ENCODE measurements around the gene KMT2A.
A peak's percentile ranks its signal among the peaks of the same experiment; 100 is the strongest.

KMT2A gene

DNA sequence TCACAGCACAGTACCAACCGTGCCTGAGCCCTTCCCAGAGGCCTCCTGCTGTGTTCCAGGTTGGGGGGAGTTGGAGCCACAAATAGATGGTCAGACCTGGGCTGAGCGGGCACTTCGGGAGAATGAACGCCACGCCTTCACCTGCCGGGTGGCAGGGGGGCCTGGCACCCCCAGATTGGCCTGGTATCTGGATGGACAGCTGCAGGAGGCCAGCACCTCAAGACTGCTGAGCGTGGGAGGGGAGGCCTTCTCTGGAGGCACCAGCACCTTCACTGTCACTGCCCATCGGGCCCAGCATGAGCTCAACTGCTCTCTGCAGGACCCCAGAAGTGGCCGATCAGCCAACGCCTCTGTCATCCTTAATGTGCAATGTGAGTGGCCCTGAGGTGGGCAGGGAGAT lies 95.8 kb downstream of the KMT2A start:
- Histone ChIP-seq H3K4me1 (ENCODE audit: low read length) (peaks cover 12% of the 10 kb centered on the region), H3K4me3 (ENCODE audit: low read length) (peak overlapping the region; percentile 87; the same call in 1 of the 2 replicates)

DNA sequence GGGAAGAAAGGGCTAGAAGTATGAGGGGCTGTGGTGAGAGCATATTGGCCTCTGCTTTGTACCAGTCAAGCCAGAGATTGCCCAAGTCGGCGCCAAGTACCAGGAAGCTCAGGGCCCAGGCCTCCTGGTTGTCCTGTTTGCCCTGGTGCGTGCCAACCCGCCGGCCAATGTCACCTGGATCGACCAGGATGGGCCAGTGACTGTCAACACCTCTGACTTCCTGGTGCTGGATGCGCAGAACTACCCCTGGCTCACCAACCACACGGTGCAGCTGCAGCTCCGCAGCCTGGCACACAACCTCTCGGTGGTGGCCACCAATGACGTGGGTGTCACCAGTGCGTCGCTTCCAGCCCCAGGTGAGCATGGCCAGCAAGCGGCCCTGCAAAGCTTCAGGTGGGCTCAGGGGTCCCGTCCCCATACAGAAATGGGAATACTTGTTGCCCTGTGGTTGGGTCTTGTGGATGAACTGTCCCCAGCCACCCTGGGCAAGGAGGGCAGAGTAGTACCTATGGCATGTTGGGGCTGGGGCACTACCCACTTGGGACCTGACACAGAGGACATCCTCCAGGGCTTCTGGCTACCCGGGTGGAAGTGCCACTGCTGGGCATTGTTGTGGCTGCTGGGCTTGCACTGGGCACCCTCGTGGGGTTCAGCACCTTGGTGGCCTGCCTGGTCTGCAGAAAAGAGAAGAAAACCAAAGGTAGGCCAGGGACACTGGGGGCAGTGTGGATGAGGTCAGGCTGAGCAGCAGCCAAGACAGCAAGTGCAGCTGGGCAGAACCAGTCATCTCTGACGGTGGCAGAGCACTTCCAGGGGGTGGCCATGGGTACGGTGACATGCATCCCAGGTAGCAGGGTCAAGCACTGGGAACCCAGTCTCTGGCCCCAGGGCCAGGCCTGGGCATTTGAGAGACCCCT lies 96.8 kb downstream of the KMT2A start:
- Histone ChIP-seq H2AFZ (ENCODE audit: low read depth, low read length) (no peak overlapping the region), H3K27ac (ENCODE audit: low read length) (no peak overlapping the region), H3K27me3 (ENCODE audit: low read depth, low read length) (no peaks in the 10 kb centered on the region), H3K4me3 (ENCODE audit: low read length) (no peak overlapping the region), H3K9me3 (ENCODE audit: insufficient read depth, low read length) (no peaks in the 10 kb centered on the region), H3K79me2 (ENCODE audit: low read length) (no peaks in the 10 kb centered on the region), H3K36me3 (replicated peaks; ENCODE audit: low read depth, low read length) (no peaks in the 10 kb centered on the region), H3K9ac (ENCODE audit: low read length) (no peak overlapping the region), H3K4me1 (ENCODE audit: low read length) (peaks cover 16% of the 10 kb centered on the region), H3K4me2 (ENCODE audit: low read length) (no peak overlapping the region), H4K20me1 (ENCODE audit: insufficient read depth, low read length) (no peaks in the 10 kb centered on the region)
- TF ChIP-seq, protein P1, sequence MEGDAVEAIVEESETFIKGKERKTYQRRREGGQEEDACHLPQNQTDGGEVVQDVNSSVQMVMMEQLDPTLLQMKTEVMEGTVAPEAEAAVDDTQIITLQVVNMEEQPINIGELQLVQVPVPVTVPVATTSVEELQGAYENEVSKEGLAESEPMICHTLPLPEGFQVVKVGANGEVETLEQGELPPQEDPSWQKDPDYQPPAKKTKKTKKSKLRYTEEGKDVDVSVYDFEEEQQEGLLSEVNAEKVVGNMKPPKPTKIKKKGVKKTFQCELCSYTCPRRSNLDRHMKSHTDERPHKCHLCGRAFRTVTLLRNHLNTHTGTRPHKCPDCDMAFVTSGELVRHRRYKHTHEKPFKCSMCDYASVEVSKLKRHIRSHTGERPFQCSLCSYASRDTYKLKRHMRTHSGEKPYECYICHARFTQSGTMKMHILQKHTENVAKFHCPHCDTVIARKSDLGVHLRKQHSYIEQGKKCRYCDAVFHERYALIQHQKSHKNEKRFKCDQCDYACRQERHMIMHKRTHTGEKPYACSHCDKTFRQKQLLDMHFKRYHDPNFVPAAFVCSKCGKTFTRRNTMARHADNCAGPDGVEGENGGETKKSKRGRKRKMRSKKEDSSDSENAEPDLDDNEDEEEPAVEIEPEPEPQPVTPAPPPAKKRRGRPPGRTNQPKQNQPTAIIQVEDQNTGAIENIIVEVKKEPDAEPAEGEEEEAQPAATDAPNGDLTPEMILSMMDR (IDR thresholded peaks at IDR 0.05; ENCODE audit: low read depth, low read length): no peak
- TF ChIP-seq EZH2phosphoT487 (IDR thresholded peaks at IDR 0.05; ENCODE audit: low read depth): no peak

More for the DNA sequence above, 95.8 kb downstream of the KMT2A start:
- H3K27ac ChIP-seq (ENCODE audit: low read length): no peak overlapping the region
- peak overlapping the region; percentile 80; the same call in 1 of the 2 replicates for H3K4me2 ChIP-seq (ENCODE audit: low read length)
- H3K36me3 ChIP-seq (replicated peaks; ENCODE audit: low read depth, low read length): no peaks in the 10 kb centered on the region
- no peak overlapping the region for H3K9ac ChIP-seq (ENCODE audit: low read length)
- no peaks in the 10 kb centered on the region for H3K79me2 ChIP-seq (ENCODE audit: low read length)
- H4K20me1 ChIP-seq (ENCODE audit: insufficient read depth, low read length): no peaks in the 10 kb centered on the region
- TF ChIP-seq EZH2phosphoT487 (IDR thresholded peaks at IDR 0.05; ENCODE audit: low read depth): no peak
- TF ChIP-seq, protein P1 (IDR thresholded peaks at IDR 0.05; ENCODE audit: low read depth, low read length): no peak
- H2AFZ ChIP-seq (ENCODE audit: low read depth, low read length): no peak overlapping the region
- no peaks in the 10 kb centered on the region for H3K27me3 ChIP-seq (ENCODE audit: low read depth, low read length)
- H3K9me3 ChIP-seq (ENCODE audit: insufficient read depth, low read length): no peaks in the 10 kb centered on the region

DNA sequence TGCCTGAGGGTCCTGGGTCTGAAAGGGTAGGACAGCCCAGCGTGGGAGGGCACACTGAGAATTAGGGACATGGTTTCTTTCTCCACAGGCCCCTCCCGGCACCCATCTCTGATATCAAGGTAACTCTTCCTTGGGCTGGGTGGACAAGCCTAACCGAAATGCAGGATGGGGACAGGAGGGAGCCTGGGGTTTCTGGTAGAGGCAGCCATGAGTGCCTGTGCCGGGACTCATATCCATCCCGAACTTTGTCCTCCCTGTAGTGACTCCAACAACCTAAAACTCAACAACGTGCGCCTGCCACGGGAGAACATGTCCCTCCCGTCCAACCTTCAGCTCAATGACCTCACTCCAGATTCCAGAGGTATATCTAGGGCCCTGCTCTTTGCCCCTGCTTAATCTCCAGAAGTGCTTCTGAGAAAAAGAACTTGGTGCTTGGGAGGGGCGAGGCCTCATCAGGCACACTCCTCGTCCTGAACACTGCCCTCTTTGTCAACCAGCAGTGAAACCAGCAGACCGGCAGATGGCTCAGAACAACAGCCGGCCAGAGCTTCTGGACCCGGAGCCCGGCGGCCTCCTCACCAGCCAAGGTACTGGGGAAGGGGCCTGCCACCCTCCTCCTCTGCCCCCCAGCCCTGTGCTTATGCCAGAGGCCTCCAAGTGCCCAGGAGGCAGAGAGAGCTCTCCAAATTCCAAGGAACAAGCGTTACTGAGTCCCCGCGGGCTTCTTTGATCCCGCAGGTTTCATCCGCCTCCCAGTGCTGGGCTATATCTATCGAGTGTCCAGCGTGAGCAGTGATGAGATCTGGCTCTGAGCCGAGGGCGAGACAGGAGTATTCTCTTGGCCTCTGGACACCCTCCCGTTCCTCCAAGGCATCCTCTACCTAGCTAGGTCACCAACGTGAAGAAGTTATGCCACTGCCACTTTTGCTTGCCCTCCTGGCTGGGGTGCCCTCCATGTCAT lies 97.8 kb downstream of the KMT2A start:
- H3K9ac ChIP-seq (ENCODE audit: low read length): no peak overlapping the region
- no peak overlapping the region for H3K4me3 ChIP-seq (ENCODE audit: low read length)
- no peaks in the 10 kb centered on the region for H3K79me2 ChIP-seq (ENCODE audit: low read length)
- no peak overlapping the region for H2AFZ ChIP-seq (ENCODE audit: low read depth, low read length)
- H4K20me1 ChIP-seq (ENCODE audit: insufficient read depth, low read length): no peaks in the 10 kb centered on the region
- peaks cover 16% of the 10 kb centered on the region for H3K4me1 ChIP-seq (ENCODE audit: low read length)
- TF ChIP-seq, protein P1 (IDR thresholded peaks at IDR 0.05; ENCODE audit: low read depth, low read length): no peak
- no peak for TF ChIP-seq EZH2phosphoT487 (IDR thresholded peaks at IDR 0.05; ENCODE audit: low read depth)
- H3K36me3 ChIP-seq (replicated peaks; ENCODE audit: low read depth, low read length): no peaks in the 10 kb centered on the region
- H3K9me3 ChIP-seq (ENCODE audit: insufficient read depth, low read length): no peaks in the 10 kb centered on the region
- no peak overlapping the region for H3K4me2 ChIP-seq (ENCODE audit: low read length)
- no peaks in the 10 kb centered on the region for H3K27me3 ChIP-seq (ENCODE audit: low read depth, low read length)
- H3K27ac ChIP-seq (ENCODE audit: low read length): no peak overlapping the region
